Calu3 (cell line): ENCODE measurements around the gene CCDC167. TPM values are rescaled to one million over a fixed set of nuclear protein-coding genes. Genes with fewer than 3 reads are reported as not detected.

ENCODE experiments used
- BruUV-seq: library from RNA; stranded (reverse); fragments of 400-500 nt; replicated peaks from 2 replicates; lab custom pipeline; 2021; lab: Mats Ljungman, UMichigan
- CTCF ChIA-PET: fragments of 300-600 bp; sonication (Branson Sonifier 250); formaldehyde crosslinking; loops from one replicate; lab custom pipeline; 2022; ENCODE audit warnings: antibody characterized with exemption; lab: Charles Lee
- DNase-seq: peaks from one replicate; pipeline ENCODE4 v3.0.0; 2022
- H3K27ac Mint-ChIP-seq: one replicate; pipeline ENCODE4 v1.8.0; 2022; ENCODE audit warnings: mixed read lengths; ENCODE audit not compliant: unreplicated experiment
- H3K27me3 Mint-ChIP-seq: one replicate; pipeline ENCODE4 v1.8.0; 2022; ENCODE audit warnings: mixed read lengths; ENCODE audit not compliant: unreplicated experiment
- H3K36me3 Mint-ChIP-seq: one replicate; pipeline ENCODE4 v1.8.0; 2022; ENCODE audit warnings: mild to moderate bottlenecking, moderate library complexity, mixed read lengths; ENCODE audit not compliant: insufficient read depth, unreplicated experiment
- H3K4me1 Mint-ChIP-seq: one replicate; pipeline ENCODE4 v1.8.0; 2022; ENCODE audit warnings: mild to moderate bottlenecking, low read depth, mixed read lengths; ENCODE audit not compliant: unreplicated experiment
- H3K4me3 Mint-ChIP-seq: one replicate; pipeline ENCODE4 v1.8.0; 2022; ENCODE audit warnings: mild to moderate bottlenecking, low read depth, moderate library complexity, mixed read lengths; ENCODE audit not compliant: unreplicated experiment
- H3K9me3 Mint-ChIP-seq: one replicate; pipeline ENCODE4 v1.8.0; 2022; ENCODE audit warnings: low read depth, mixed read lengths; ENCODE audit not compliant: unreplicated experiment
- intact Hi-C: fragments of 100-400 bp; cut with micrococcal nuclease; formaldehyde crosslinking; loops from one replicate; pipeline ENCODE4 v1.10.0; 2022; ENCODE audit not compliant: unreplicated experiment
- total RNA-seq: library from RNA; stranded (reverse); gene quantifications from 2 replicates; pipeline ENCODE4 v1.2.3, GENCODE V29; 2022
- TF ChIP-seq, protein P1 (sequence below): fragments of 200-600 bp; IDR thresholded peaks from one replicate; pipeline ENCODE4 v1.8.0; 2022; ENCODE audit warnings: antibody characterized with exemption; ENCODE audit not compliant: unreplicated experiment

CCDC167 gene
- total RNA-seq, 1 experiment from 2014 or later, result 40.2 TPM

GRCh38 chr6:37540390-37540789, 40.7 kb upstream of the CCDC167 start:
- Mint-ChIP-seq H3K27ac (no peak overlapping the region), H3K27me3 (peaks cover 98% of the 10 kb centered on the region), H3K9me3 (no peaks in the 10 kb centered on the region), H3K4me3 (no peak overlapping the region), H3K36me3 (no peaks in the 10 kb centered on the region), H3K4me1 (no peaks in the 10 kb centered on the region)
- TF ChIP-seq, protein P1, sequence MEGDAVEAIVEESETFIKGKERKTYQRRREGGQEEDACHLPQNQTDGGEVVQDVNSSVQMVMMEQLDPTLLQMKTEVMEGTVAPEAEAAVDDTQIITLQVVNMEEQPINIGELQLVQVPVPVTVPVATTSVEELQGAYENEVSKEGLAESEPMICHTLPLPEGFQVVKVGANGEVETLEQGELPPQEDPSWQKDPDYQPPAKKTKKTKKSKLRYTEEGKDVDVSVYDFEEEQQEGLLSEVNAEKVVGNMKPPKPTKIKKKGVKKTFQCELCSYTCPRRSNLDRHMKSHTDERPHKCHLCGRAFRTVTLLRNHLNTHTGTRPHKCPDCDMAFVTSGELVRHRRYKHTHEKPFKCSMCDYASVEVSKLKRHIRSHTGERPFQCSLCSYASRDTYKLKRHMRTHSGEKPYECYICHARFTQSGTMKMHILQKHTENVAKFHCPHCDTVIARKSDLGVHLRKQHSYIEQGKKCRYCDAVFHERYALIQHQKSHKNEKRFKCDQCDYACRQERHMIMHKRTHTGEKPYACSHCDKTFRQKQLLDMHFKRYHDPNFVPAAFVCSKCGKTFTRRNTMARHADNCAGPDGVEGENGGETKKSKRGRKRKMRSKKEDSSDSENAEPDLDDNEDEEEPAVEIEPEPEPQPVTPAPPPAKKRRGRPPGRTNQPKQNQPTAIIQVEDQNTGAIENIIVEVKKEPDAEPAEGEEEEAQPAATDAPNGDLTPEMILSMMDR, result no peak
- CTCF ChIA-PET, result no interaction called here
- no TSS peak for BruUV-seq
- no peak for DNase-seq
- intact Hi-C loops, result no loop called here

DNA sequence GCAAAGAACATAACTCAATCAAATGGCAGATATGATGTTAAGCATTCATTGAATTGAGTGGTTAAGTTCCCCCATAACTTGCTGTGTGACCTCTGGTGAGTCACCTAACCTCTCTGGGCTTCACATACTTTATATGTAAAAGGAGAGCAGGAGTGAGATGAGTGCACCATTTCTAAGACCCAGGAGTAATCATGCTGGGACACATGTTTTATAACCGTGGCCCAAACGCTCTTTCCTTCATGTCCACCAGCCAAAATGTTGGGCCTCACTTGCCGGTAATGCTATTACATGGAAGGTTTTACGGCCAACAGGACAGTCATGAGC, 40.3 kb upstream of the CCDC167 start:
- Mint-ChIP-seq H3K4me3 (no peak overlapping the region), H3K4me1 (no peaks in the 10 kb centered on the region), H3K27me3 (peaks cover 98% of the 10 kb centered on the region), H3K27ac (no peak overlapping the region), H3K36me3 (no peaks in the 10 kb centered on the region), H3K9me3 (no peaks in the 10 kb centered on the region)
- TF ChIP-seq, protein P1, result no peak
- no peak for DNase-seq
- CTCF ChIA-PET, result interaction anchor here (3.3 kb wide), 1 partner anchor 14 kb away, joined by 15 read pairs; no protein-coding TSS in a partner anchor
- no TSS peak for BruUV-seq
- intact Hi-C loops, result no loop called here

DNA sequence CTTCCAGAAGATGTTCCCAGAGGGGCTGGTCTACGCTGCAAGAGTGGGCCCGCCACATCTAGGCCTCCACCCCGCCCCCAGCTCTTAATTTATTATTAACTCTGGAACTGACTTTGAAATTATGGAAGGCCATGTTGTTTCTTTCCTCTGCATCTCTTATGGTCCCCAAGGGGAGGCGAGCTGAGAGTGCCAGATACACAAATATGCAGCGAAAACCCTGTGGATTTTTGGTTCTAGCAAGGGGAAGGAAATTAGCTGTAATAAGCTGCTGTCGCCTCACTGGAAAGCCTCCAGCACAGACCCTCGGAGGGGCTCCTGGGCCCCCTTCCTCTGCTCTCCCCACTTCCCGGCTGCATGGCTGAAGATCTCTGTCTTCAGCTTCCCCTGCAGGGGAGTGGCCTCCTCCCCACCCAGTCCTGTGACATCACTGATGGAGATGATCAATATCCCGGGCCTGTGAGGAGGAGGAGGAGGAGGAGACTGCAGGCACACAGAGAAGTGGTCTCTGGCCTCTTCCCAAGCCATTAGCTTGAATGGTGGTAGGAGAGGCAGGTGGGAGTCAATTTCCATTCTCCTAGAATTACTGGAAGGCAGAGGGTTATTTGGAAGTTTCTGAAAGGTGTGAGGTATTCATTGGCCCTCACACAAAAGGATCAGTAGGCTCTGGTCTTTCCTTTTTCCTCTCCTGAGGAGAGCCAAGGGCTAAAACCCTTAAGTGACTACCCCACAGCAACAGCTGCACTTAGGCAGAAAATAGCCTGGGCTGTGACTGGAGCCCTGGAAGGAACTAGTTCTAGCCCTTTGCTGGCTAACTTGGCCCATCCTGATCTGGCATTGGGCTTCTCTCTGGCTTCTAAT, 39.7 kb upstream of the CCDC167 start:
- no peaks in the 10 kb centered on the region for H3K4me1 Mint-ChIP-seq
- no peaks in the 10 kb centered on the region for H3K9me3 Mint-ChIP-seq
- CTCF ChIA-PET, result interaction anchor here (1.4 to 3.3 kb wide), 10 partner anchors 8 to 153 kb away, joined by 3 to 18 read pairs (median 6); partner anchors contain the start of gene CCDC167
- H3K36me3 Mint-ChIP-seq, result no peaks in the 10 kb centered on the region
- DNase-seq, result no peak
- TF ChIP-seq, protein P1, result no peak
- H3K27me3 Mint-ChIP-seq, result peaks cover 98% of the 10 kb centered on the region
- no peak overlapping the region for H3K4me3 Mint-ChIP-seq
- intact Hi-C loops, result no loop called here
- no peak overlapping the region for H3K27ac Mint-ChIP-seq
- no TSS peak for BruUV-seq

DNA sequence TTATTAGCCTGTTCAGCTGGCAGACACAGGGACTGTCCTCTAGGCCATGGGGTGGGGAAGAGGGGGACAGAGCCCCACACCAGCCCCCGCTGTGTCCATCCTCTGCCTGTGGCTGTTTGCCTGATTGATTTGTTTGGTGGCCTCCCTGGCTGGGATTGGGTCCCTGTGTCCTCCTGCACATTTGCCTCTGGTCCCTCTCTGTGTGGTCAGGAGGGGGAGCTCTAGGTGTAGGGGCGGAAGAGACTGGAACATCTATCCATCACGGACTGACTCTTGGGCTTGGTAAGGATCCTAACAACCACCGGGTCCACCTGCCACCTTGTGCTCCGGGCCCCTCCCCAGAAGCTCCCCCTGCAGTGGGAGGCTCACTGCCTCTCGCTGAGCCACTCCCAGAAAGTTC, 38.4 kb upstream of the CCDC167 start:
- H3K4me3 Mint-ChIP-seq, result no peak overlapping the region
- H3K9me3 Mint-ChIP-seq, result no peaks in the 10 kb centered on the region
- TF ChIP-seq, protein P1, result peak; percentile 75
- no peaks in the 10 kb centered on the region for H3K36me3 Mint-ChIP-seq
- intact Hi-C loops, result loop anchor here (1.0 kb wide), 1 partner anchor 154 kb away; no protein-coding TSS in a partner anchor
- H3K4me1 Mint-ChIP-seq, result no peaks in the 10 kb centered on the region
- CTCF ChIA-PET, result interaction anchor here (0.6 to 3.3 kb wide), 16 partner anchors 9 to 956 kb away, joined by 3 to 18 read pairs (median 4); partner anchors contain the start of gene CCDC167
- DNase-seq, result peak; percentile 79
- no peak overlapping the region for H3K27ac Mint-ChIP-seq
- BruUV-seq, result no TSS peak
- peaks cover 98% of the 10 kb centered on the region for H3K27me3 Mint-ChIP-seq
